SK-MEL-5 (cell line): ENCODE results near the gene RBPJ. TPM values are rescaled to one million over a fixed set of nuclear protein-coding genes. Genes with fewer than 3 reads are reported as not detected.

Source experiments
- DNase-seq: peaks from one replicate; pipeline ENCODE4 v3.0.0-alpha.2; 2016; ENCODE audit warnings: low read depth, low spot score
- in situ Hi-C: cut with HindIII; loops from 2 replicates; pipeline ENCODE4 v1.10.0; 2016; ENCODE audit warnings: low sequenced_read_pairs, high pct_unique_total_duplicates, low pct_unique_long_range_greater_than_20kb
- total RNA-seq: library from RNA; depleted of rRNA; stranded (reverse); fragments of >200 nt; shearing (Covaris generic); gene quantifications from 2 replicates; pipeline ENCODE4 v1.2.3, GENCODE V29; 2014

The RBPJ gene
- total RNA-seq, 1 experiment from 2014 or later, result 46.2 TPM

GRCh38 chr4:26426892-26427291, 106.1 kb downstream of the RBPJ start:
- DNase-seq, result no peak
- in situ Hi-C loops, result no loop called here

GRCh38 chr4:26429910-26430309, 109.1 kb downstream of the RBPJ start:
- in situ Hi-C loops, result no loop called here
- no peak for DNase-seq

- no peak for DNase-seq
- in situ Hi-C loops, result no loop called here
Measured at GRCh38 chr4:26431461-26432180, 110.8 kb downstream of the RBPJ start.

- in situ Hi-C loops, result no loop called here
- DNase-seq, result peak; percentile 46
Measured at GRCh38 chr4:26432419-26432818, 111.6 kb downstream of the RBPJ start.

- in situ Hi-C loops, result no loop called here
- DNase-seq, result peak; percentile 10
Measured at GRCh38 chr4:26433556-26433955, 112.7 kb downstream of the RBPJ start.

GRCh38 chr4:26434030-26434639, 113.3 kb downstream of the RBPJ start:
- DNase-seq, result no peak
- in situ Hi-C loops, result no loop called here

- DNase-seq, result no peak
- in situ Hi-C loops, result no loop called here
Measured at GRCh38 chr4:26441102-26441501, 120.3 kb downstream of the RBPJ start.

GRCh38 chr4:26441771-26442170, 121.0 kb downstream of the RBPJ start:
- DNase-seq, result no peak
- in situ Hi-C loops, result no loop called here

GRCh38 chr4:26447378-26447777, 126.6 kb downstream of the RBPJ start:
- in situ Hi-C loops, result no loop called here
- no peak for DNase-seq

GRCh38 chr4:26450418-26450817, 129.6 kb downstream of the RBPJ start:
- DNase-seq, result no peak
- in situ Hi-C loops, result no loop called here

GRCh38 chr4:26451597-26451996, 130.8 kb downstream of the RBPJ start:
- no peak for DNase-seq
- in situ Hi-C loops, result no loop called here

- in situ Hi-C loops, result no loop called here
- DNase-seq, result no peak
Measured at GRCh38 chr4:26452565-26453531, 132.0 kb downstream of the RBPJ start.

- DNase-seq, result no peak
- in situ Hi-C loops, result no loop called here
Measured at GRCh38 chr4:26454961-26455360, 134.1 kb downstream of the RBPJ start.

- no peak for DNase-seq
- in situ Hi-C loops, result no loop called here
Measured at GRCh38 chr4:26455571-26455970, 134.8 kb downstream of the RBPJ start.

GRCh38 chr4:26457412-26457811, 136.6 kb downstream of the RBPJ start:
- in situ Hi-C loops, result no loop called here
- no peak for DNase-seq

GRCh38 chr4:26458157-26458561, 137.3 kb downstream of the RBPJ start:
- no peak for DNase-seq
- in situ Hi-C loops, result no loop called here

GRCh38 chr4:26459054-26459755, 138.4 kb downstream of the RBPJ start:
- peak; percentile 58 for DNase-seq
- in situ Hi-C loops, result no loop called here
